Aorta (tissue), 5 donors: ENCODE data around the gene ARAP1. TPM values are rescaled to one million over a fixed set of nuclear protein-coding genes. Genes with fewer than 3 reads are reported as not detected.
A peak's percentile ranks its signal among the peaks of the same experiment; 100 is the strongest.

ENCODE experiments used
- ATAC-seq: fragments of 200-7000 bp; cut with Tn5 transposase; one replicate; pipeline ENCODE4 v1.9.1; 2022; ENCODE audit warnings: moderate library complexity; ENCODE audit not compliant: low FRiP score
- DNase-seq, 2 donors: peaks; one replicate each; pipeline ENCODE4 v3.0.0-alpha.2; 2020
- H3K27ac ChIP-seq, 2 donors: one replicate each; pipeline ENCODE4 v1.5.1; 2013; ENCODE audit warnings: low read length in 2 of 2, mild to moderate bottlenecking in 2 of 2, moderate library complexity in 2 of 2, control low read depth in 1 of 2, inconsistent platforms in 1 of 2, low read depth in 1 of 2
- H3K27me3 ChIP-seq, 2 donors: one replicate each; pipeline ENCODE4 v1.6.1; 2013; ENCODE audit warnings: control low read depth in 1 of 2, low read length in 1 of 2, mild to moderate bottlenecking in 1 of 2, moderate library complexity in 1 of 2; ENCODE audit not compliant: insufficient read depth in 2 of 2, control insufficient read depth in 1 of 2
- H3K36me3 ChIP-seq, 2 donors: one replicate each; pipeline ENCODE4 v1.6.1; 2013; ENCODE audit warnings: control low read depth in 1 of 2, low read length in 1 of 2, mild to moderate bottlenecking in 1 of 2; ENCODE audit not compliant: insufficient read depth in 2 of 2, control insufficient read depth in 1 of 2
- H3K4me1 ChIP-seq, 2 donors: one replicate each; pipeline ENCODE4 v1.6.1; 2013; ENCODE audit warnings: low read length in 2 of 2, control low read depth in 1 of 2, mild to moderate bottlenecking in 1 of 2, moderate library complexity in 1 of 2; ENCODE audit not compliant: insufficient read depth in 2 of 2, control insufficient read depth in 1 of 2
- H3K4me3 ChIP-seq, 2 donors: one replicate each; pipeline ENCODE4 v1.5.1; 2013; ENCODE audit warnings: low read length in 2 of 2, control low read depth in 1 of 2, mild to moderate bottlenecking in 1 of 2
- H3K9me3 ChIP-seq: one replicate; pipeline ENCODE4 v1.6.1; 2013; ENCODE audit warnings: mild to moderate bottlenecking, low read length; ENCODE audit not compliant: control insufficient read depth
- WGBS, 2 donors: extraction: QIAGEN DNeasy Blood & Tissue Kit; methylation state at CpG; one replicate each; pipeline ENCODE4 v1.1.7; 2013; 5-methylcytosine and 5-hydroxymethylcytosine counted together
- intact Hi-C, 2 donors: fragments of 100-400 bp; cut with DNase I; formaldehyde crosslinking; loops; one replicate each; pipeline versions ENCODE4 v1.14.2 to v1.15.0; 2022
- polyA plus RNA-seq, 2 donors: library from polyadenylated mRNA; stranded (reverse); fragments of 200-250 nt; gene quantifications; one replicate each; pipeline ENCODE4 v1.2.3, GENCODE V29; 2013
- total RNA-seq, 2 donors: library from RNA; stranded (reverse); fragmentation: NEBNext Ultra II Directional; extraction: Animal tissue kit (Norgen Biotek cat#: 25700); gene quantifications; one replicate each; pipeline ENCODE4 v1.2.1, GENCODE V29; 2021
- donor health status: healthy with polysubstance abuse.
- donor health status: Bipolar disorder and iron deficiency.
- donor health status: DM: no; HTN: no; CAD: no.
- donor health status: DM: no; HTN: no; CAD: no.
- donor health status: DM: yes; HTN: yes; CAD: no.

Gene ARAP1
- total and polyA plus RNA-seq, 4 donors, result 30.8 to 166 (median 66.4) TPM

GRCh38 chr11:72720047-72720446 lies 32.2 kb downstream of the ARAP1 start:
- ATAC-seq (no peak), DNase-seq (peak in 1 of 2 donors; percentile 78)
- H3K4me1 ChIP-seq, result no peaks in the 10 kb centered on the region
- H3K4me3 ChIP-seq, result no peak overlapping the region
- no peaks in the 10 kb centered on the region for H3K36me3 ChIP-seq
- 66 to 75% methylated on average over 3 of the region's 3 CpGs for WGBS, 2 donors
- H3K27ac ChIP-seq, result no peak overlapping the region
- no peaks in the 10 kb centered on the region for H3K27me3 ChIP-seq
- no peaks in the 10 kb centered on the region for H3K9me3 ChIP-seq
- intact Hi-C loops, result loop anchor here (5.0 kb wide), 3 partner anchors 72 to 457 kb away; partner anchors contain the start of genes ATG16L2 (in 1 of the 2) and STARD10 (in 1 of the 2)

GRCh38 chr11:72719551-72719950 lies 32.7 kb downstream of the ARAP1 start:
- H3K27me3 ChIP-seq, result no peaks in the 10 kb centered on the region
- 75 to 81% methylated on average over 4 of the region's 4 CpGs for WGBS, 2 donors
- DNase-seq (no peak), ATAC-seq (no peak)
- no peak overlapping the region for H3K27ac ChIP-seq
- no peaks in the 10 kb centered on the region for H3K36me3 ChIP-seq
- no peak overlapping the region for H3K4me3 ChIP-seq
- intact Hi-C loops, result no loop called here
- H3K4me1 ChIP-seq, result no peaks in the 10 kb centered on the region
- H3K9me3 ChIP-seq, result no peaks in the 10 kb centered on the region

- peak in 1 of 2 donors; percentile 49 for DNase-seq
- no peak for ATAC-seq
- WGBS, 2 donors, result 32 to 33% methylated on average over 2 of the region's 2 CpGs
- Histone ChIP-seq H3K9me3 (no peaks in the 10 kb centered on the region), H3K27me3 (no peaks in the 10 kb centered on the region), H3K4me1 (no peaks in the 10 kb centered on the region), H3K4me3 (no peak overlapping the region), H3K36me3 (no peaks in the 10 kb centered on the region), H3K27ac (no peak overlapping the region)
- intact Hi-C loops, result no loop called here
Observed at GRCh38 chr11:72719144-72719543, 33.1 kb downstream of the ARAP1 start.

GRCh38 chr11:72718101-72718501 lies 34.1 kb downstream of the ARAP1 start:
- peak in 1 of 2 donors; percentile 65 for DNase-seq
- no peak for ATAC-seq
- no peak overlapping the region for H3K4me3 ChIP-seq
- intact Hi-C loops, result no loop called here
- 81 to 87% methylated on average over 9 of the region's 9 CpGs for WGBS, 2 donors
- H3K36me3 ChIP-seq, result no peaks in the 10 kb centered on the region
- H3K27me3 ChIP-seq, result no peaks in the 10 kb centered on the region
- no peaks in the 10 kb centered on the region for H3K4me1 ChIP-seq
- H3K27ac ChIP-seq, result no peak overlapping the region
- H3K9me3 ChIP-seq, result no peaks in the 10 kb centered on the region

- Histone ChIP-seq H3K4me3 (no peak overlapping the region), H3K9me3 (no peaks in the 10 kb centered on the region), H3K27ac (no peak overlapping the region), H3K4me1 (no peaks in the 10 kb centered on the region), H3K27me3 (no peaks in the 10 kb centered on the region), H3K36me3 (no peaks in the 10 kb centered on the region)
- WGBS, 2 donors, result 84 to 88% methylated on average over 14 of the region's 14 CpGs
- DNase-seq (no peak), ATAC-seq (no peak)
- intact Hi-C loops, result no loop called here
Observed at GRCh38 chr11:72716788-72717435, 35.3 kb downstream of the ARAP1 start.

- H3K27ac ChIP-seq, result no peak overlapping the region
Observed at GRCh38 chr11:72716290-72716689, 35.9 kb downstream of the ARAP1 start.

GRCh38 chr11:72712841-72713240 lies 39.4 kb downstream of the ARAP1 start:
- 68 to 70% methylated on average over 9 to 10 of the region's 10 CpGs for WGBS, 2 donors
- intact Hi-C loops, result no loop called here
- ATAC-seq (no peak), DNase-seq (peak in 1 of 2 donors; percentile 46)
- Histone ChIP-seq H3K36me3 (peaks cover 0 to 2% of the 10 kb centered on the region in 2 donors), H3K4me3 (no peak overlapping the region), H3K27ac (no peak overlapping the region), H3K27me3 (no peaks in the 10 kb centered on the region), H3K9me3 (no peaks in the 10 kb centered on the region), H3K4me1 (no peaks in the 10 kb centered on the region)

More at GRCh38 chr11:72716290-72716689, 35.9 kb downstream of the ARAP1 start:
- Histone ChIP-seq H3K9me3 (no peaks in the 10 kb centered on the region), H3K27me3 (no peaks in the 10 kb centered on the region), H3K36me3 (no peaks in the 10 kb centered on the region), H3K4me1 (no peaks in the 10 kb centered on the region), H3K4me3 (no peak overlapping the region)
- intact Hi-C loops, result no loop called here
- 57% methylated on average over 7 of the region's 7 CpGs for WGBS, 2 donors
- ATAC-seq, result no peak
- peak in 1 of 2 donors; percentile 41 for DNase-seq

- no peaks in the 10 kb centered on the region for H3K27me3 ChIP-seq
- WGBS, 2 donors, result 71 to 75% methylated on average over 26 of the region's 26 CpGs
- no peak overlapping the region for H3K27ac ChIP-seq
- ATAC-seq (peak; percentile 61), DNase-seq (peak in 1 of 2 donors; percentile 92)
- H3K9me3 ChIP-seq, result no peaks in the 10 kb centered on the region
- H3K4me3 ChIP-seq, result no peak overlapping the region
- H3K36me3 ChIP-seq, result peaks cover 0 to 2% of the 10 kb centered on the region in 2 donors
- intact Hi-C loops, result no loop called here
- no peaks in the 10 kb centered on the region for H3K4me1 ChIP-seq
Observed at GRCh38 chr11:72712168-72712751, 39.9 kb downstream of the ARAP1 start.

- Histone ChIP-seq H3K27me3 (no peaks in the 10 kb centered on the region), H3K36me3 (peaks cover 0 to 2% of the 10 kb centered on the region in 2 donors), H3K4me3 (no peak overlapping the region), H3K27ac (no peak overlapping the region), H3K9me3 (no peaks in the 10 kb centered on the region), H3K4me1 (no peaks in the 10 kb centered on the region)
- intact Hi-C loops, result no loop called here
- ATAC-seq, result no peak
- 88 to 90% methylated on average over 9 of the region's 9 CpGs for WGBS, 2 donors
- peak in 1 of 2 donors; percentile 38 for DNase-seq
Observed at GRCh38 chr11:72711141-72711540, 41.1 kb downstream of the ARAP1 start.
